Lower leg skin (tissue), 3 donors: ENCODE measurements around the gene STRIT1.

Experiments used
- CTCF ChIP-seq, 3 donors: fragments of 450-650 bp; IDR thresholded peaks; one replicate each; pipeline ENCODE4 v1.5.1; 2016; ENCODE audit warnings: antibody characterized with exemption in 3 of 3, mild to moderate bottlenecking in 3 of 3, moderate library complexity in 2 of 3
- POLR2A ChIP-seq, 2 donors: fragments of 450-650 bp; IDR thresholded peaks; one replicate each; pipeline ENCODE4 v1.6.1; 2016 to 2017; ENCODE audit warnings: antibody characterized with exemption in 2 of 2, mild to moderate bottlenecking in 1 of 2, moderate library complexity in 1 of 2

GRCh38 chr3:155313300-155313699 is 19.8 kb upstream of the STRIT1 start:
- no peak for TF ChIP-seq CTCF (IDR thresholded peaks at IDR 0.05)
- TF ChIP-seq POLR2A (IDR thresholded peaks at IDR 0.05): no peak
